Astrocyte of the spinal cord (primary cell): ENCODE data around the gene GABRB1.
A peak's percentile ranks its signal among the peaks of the same experiment; 100 is the strongest.

Experiments used
- DNase-seq: peaks from one replicate; pipeline ENCODE4 v3.0.0; 2011; ENCODE audit warnings: low read depth, low spot score
- H3K4me3 ChIP-seq: 2 replicates; pipeline ENCODE4 v1.5.1; 2011; ENCODE audit warnings: low read depth, mild to moderate bottlenecking, low read length, moderate library complexity
- in situ Hi-C: cut with HindIII; loops from 2 replicates; pipeline ENCODE4 v1.10.0; 2017; ENCODE audit warnings: low sequenced_read_pairs
- TF ChIP-seq, protein P1 (sequence below): IDR thresholded peaks from 2 replicates; pipeline ENCODE4 v1.5.1; 2012; ENCODE audit warnings: low read depth, mild to moderate bottlenecking, low read length, inconsistent platforms

GABRB1 gene

DNA sequence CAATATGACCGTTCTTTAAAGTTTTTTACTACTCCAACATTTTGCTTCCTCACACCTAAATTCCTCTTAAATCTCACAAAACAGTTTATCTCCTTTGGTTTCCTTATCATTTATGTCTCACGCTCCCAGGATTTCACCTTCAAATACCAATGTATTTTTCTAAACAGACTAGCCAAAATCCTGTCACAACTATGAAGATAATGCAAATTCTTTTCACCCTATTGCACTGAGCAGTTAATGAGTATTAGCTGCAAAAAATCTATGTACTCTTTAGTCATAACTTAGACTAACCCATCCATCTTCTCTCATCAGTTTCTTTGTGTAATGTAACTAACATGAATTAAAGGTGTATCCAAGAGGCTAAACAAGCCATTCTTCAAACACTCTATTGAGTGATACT, 280.8 kb downstream of the GABRB1 start:
- H3K4me3 ChIP-seq: no peak overlapping the region
- no peak for DNase-seq
- TF ChIP-seq, protein P1, sequence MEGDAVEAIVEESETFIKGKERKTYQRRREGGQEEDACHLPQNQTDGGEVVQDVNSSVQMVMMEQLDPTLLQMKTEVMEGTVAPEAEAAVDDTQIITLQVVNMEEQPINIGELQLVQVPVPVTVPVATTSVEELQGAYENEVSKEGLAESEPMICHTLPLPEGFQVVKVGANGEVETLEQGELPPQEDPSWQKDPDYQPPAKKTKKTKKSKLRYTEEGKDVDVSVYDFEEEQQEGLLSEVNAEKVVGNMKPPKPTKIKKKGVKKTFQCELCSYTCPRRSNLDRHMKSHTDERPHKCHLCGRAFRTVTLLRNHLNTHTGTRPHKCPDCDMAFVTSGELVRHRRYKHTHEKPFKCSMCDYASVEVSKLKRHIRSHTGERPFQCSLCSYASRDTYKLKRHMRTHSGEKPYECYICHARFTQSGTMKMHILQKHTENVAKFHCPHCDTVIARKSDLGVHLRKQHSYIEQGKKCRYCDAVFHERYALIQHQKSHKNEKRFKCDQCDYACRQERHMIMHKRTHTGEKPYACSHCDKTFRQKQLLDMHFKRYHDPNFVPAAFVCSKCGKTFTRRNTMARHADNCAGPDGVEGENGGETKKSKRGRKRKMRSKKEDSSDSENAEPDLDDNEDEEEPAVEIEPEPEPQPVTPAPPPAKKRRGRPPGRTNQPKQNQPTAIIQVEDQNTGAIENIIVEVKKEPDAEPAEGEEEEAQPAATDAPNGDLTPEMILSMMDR: no peak
- in situ Hi-C loops: no loop called here

DNA sequence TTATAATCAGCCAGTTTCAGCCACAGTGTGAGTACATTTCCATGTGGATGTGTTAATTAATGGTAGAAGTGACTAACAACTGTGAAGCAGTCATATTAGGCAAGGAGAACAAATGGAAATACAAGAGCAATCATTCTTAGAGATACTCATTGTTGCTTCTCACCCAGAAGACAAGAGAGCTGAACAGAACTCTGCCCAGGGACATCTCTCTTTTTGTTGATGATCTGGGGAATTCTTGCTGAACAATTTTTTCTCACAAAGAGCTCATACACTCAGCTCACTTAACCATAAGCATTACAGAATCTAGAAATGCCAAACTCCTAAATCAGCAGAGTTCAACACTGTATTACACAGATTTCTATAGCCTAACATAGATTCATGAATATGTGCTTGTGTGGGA, 282.0 kb downstream of the GABRB1 start:
- TF ChIP-seq, protein P1: no peak
- in situ Hi-C loops: no loop called here
- H3K4me3 ChIP-seq: no peak overlapping the region
- DNase-seq: no peak

DNA sequence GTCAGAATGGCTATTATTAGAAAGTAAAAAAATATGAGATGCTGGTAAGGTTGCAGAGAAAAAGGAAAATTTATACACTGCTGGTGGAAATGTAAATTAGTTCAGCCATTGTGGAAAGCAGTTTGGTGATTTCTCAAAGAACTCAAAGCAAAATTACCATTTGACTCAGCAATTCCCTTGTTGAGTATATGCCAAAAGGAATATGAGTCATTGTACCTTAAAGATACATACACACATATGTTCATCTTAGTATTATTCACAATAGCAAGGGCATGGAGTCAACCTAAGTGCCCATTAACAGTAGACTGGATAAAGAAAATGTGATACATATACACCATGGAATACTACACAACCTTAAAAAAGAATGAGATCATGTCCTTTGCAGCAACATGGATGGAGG, 284.0 kb downstream of the GABRB1 start:
- in situ Hi-C loops: no loop called here

DNA sequence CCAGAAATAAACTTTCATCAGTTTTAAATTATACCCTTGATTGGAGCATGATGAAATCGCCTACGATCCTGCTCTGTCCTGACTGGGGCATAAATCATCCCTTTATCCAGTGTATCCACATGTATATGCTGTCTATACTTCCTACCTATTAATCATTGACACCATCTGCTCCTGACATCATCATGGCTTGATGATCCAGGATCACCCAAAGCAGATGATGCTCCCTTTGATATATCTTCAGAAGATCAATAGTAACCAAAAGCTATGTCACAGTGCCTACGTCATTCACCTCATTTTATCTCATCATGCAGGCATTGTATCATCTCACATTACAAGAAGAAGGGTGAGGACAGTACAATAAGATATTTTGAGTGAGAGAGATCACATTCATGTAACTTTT, 294.7 kb downstream of the GABRB1 start:
- no peak for DNase-seq
- in situ Hi-C loops: no loop called here
- TF ChIP-seq, protein P1: no peak
- no peak overlapping the region for H3K4me3 ChIP-seq

More for the DNA sequence above, 284.0 kb downstream of the GABRB1 start:
- TF ChIP-seq, protein P1: no peak
- no peak overlapping the region for H3K4me3 ChIP-seq
- peak; percentile 78 for DNase-seq

DNA sequence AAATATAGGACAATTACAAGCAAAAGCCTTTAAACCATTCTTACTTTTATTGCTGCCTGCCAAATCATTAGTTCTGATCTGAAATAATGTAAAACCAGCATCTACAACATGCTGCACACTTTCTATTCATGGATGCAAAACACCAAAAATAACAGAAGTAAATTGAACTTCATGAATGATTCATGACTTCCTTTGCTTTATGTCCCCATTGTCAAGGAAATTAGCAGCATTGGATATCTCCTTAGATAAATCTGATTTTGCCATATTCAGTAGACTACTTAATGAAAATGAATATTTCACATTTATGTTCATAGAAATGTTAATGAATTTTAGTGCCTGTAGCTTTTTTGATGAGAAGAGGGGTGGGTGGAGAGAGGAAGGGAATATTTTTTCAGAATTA, 299.5 kb downstream of the GABRB1 start:
- no peak overlapping the region for H3K4me3 ChIP-seq
- TF ChIP-seq, protein P1: no peak
- in situ Hi-C loops: no loop called here
- DNase-seq: no peak

DNA sequence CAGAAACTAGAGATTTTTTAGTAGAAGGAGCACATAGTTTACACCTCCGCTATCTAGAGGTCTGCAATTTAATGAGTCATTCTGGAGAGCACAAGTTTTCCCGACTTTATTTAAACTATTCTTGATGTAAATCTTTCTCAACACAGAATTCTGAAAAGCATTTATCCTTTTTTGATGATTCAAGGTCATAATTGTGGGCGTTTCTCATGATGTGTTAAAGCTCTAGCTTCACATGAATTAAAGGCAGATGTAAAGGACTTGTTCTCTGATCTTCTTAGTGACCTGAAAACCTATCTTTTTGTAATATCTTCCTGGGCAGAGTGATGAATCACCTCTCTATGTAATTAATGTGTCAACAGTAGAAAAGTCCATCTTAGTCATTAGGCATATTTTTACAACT, 303.3 kb downstream of the GABRB1 start:
- DNase-seq: no peak
- H3K4me3 ChIP-seq: no peak overlapping the region
- TF ChIP-seq, protein P1: no peak
- in situ Hi-C loops: no loop called here

DNA sequence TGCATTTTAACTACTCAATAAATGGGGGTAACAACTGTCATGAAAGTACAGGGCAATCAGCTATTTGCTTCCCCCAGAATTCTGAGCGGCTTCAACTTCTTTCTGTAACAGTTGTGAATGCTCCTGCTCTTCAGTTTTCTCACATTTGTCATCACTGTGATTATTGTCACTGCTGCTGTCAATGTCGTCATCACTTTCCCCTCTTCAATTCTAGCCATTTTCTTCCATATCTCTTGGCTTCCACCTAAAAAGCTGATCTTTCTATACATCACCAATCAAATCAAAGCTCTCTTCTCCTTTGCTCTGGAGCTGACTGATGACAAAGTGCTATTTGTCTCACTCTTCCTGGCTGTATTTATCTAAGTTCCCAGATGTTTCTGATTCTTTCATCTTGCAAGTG, 306.5 kb downstream of the GABRB1 start:
- no peak overlapping the region for H3K4me3 ChIP-seq
- DNase-seq: no peak
- in situ Hi-C loops: no loop called here
- TF ChIP-seq, protein P1: no peak
